NOMO-1 treated with DMSO at 0.1 percent for 48 hours (cell line): ENCODE data around the gene UQCC5.

Source experiments
- DNase-seq: peaks from one replicate; lab custom pipeline; 2025; ENCODE audit not compliant: unreplicated experiment; lab: John Stamatoyannopoulos, UW

The UQCC5 gene

GRCh38 chr3:52503788-52504424 is 32.5 kb upstream of the UQCC5 start:
- DNase-seq: no peak

- no peak for DNase-seq
Measured at GRCh38 chr3:52504977-52505376, 31.4 kb upstream of the UQCC5 start.

GRCh38 chr3:52506266-52506966 is 30.0 kb upstream of the UQCC5 start:
- DNase-seq: no peak

- DNase-seq: no peak
Measured at GRCh38 chr3:52507359-52507758, 29.0 kb upstream of the UQCC5 start.

- DNase-seq: no peak
Measured at GRCh38 chr3:52509753-52510328, 26.6 kb upstream of the UQCC5 start.

GRCh38 chr3:52511509-52511908 is 24.9 kb upstream of the UQCC5 start:
- DNase-seq: no peak

- no peak for DNase-seq
Measured at GRCh38 chr3:52512105-52512504, 24.3 kb upstream of the UQCC5 start.

GRCh38 chr3:52512727-52513126 is 23.7 kb upstream of the UQCC5 start:
- DNase-seq: no peak

GRCh38 chr3:52513281-52513680 is 23.1 kb upstream of the UQCC5 start:
- DNase-seq: no peak

GRCh38 chr3:52514576-52514975 is 21.8 kb upstream of the UQCC5 start:
- no peak for DNase-seq

GRCh38 chr3:52515192-52515591 is 21.2 kb upstream of the UQCC5 start:
- DNase-seq: no peak

- no peak for DNase-seq
Measured at GRCh38 chr3:52516509-52517195, 19.8 kb upstream of the UQCC5 start.

- no peak for DNase-seq
Measured at GRCh38 chr3:52517796-52518722, 18.3 kb upstream of the UQCC5 start.

- DNase-seq: no peak
Measured at GRCh38 chr3:52518723-52519444, 17.5 kb upstream of the UQCC5 start.

GRCh38 chr3:52519445-52520140 is 16.8 kb upstream of the UQCC5 start:
- DNase-seq: no peak

GRCh38 chr3:52520141-52520667 is 16.2 kb upstream of the UQCC5 start:
- DNase-seq: no peak

GRCh38 chr3:52520716-52521487 is 15.5 kb upstream of the UQCC5 start:
- no peak for DNase-seq

GRCh38 chr3:52521488-52521824 is 14.9 kb upstream of the UQCC5 start:
- no peak for DNase-seq
